Epithelial cell of proximal tubule (primary cell): ENCODE measurements around the gene GRK7. TPM values are rescaled to one million over a fixed set of nuclear protein-coding genes. Genes with fewer than 3 reads are reported as not detected.

Source experiments
- DNase-seq: peaks from one replicate; pipeline ENCODE4 v3.0.0-alpha.2; 2011; ENCODE audit warnings: low read depth
- H3K4me3 ChIP-seq: 2 replicates; pipeline ENCODE4 v1.5.1; 2011; ENCODE audit warnings: low read depth, mild to moderate bottlenecking, low read length
- CTCF ChIP-seq: conservative IDR thresholded peaks from 2 replicates; pipeline ENCODE4 v1.5.1; 2012; ENCODE audit warnings: low read depth, mild to moderate bottlenecking, low read length
- total RNA-seq: library from RNA; depleted of rRNA; stranded (reverse); fragments of >200 nt; gene quantifications from 2 replicates; pipeline ENCODE4 v1.2.3, GENCODE V29; 2015

The GRK7 gene
- total RNA-seq, 1 donor from 2014 or later: not detected

GRCh38 chr3:141793476-141794260 lies 30.5 kb downstream of the GRK7 start:
- no peak for DNase-seq
- no peak for TF ChIP-seq CTCF
- no peak overlapping the region for H3K4me3 ChIP-seq

GRCh38 chr3:141795276-141795675 lies 32.1 kb downstream of the GRK7 start:
- H3K4me3 ChIP-seq: no peak overlapping the region
- DNase-seq: no peak
- TF ChIP-seq CTCF: no peak

GRCh38 chr3:141795741-141796080 lies 32.5 kb downstream of the GRK7 start:
- DNase-seq: no peak
- H3K4me3 ChIP-seq: no peak overlapping the region
- TF ChIP-seq CTCF: no peak

- DNase-seq: no peak
- H3K4me3 ChIP-seq: no peak overlapping the region
- no peak for TF ChIP-seq CTCF
Measured at GRCh38 chr3:141796081-141796888, 33.1 kb downstream of the GRK7 start.

- peak overlapping the region; percentile 28 for H3K4me3 ChIP-seq
- TF ChIP-seq CTCF: no peak
- DNase-seq: no peak
Measured at GRCh38 chr3:141796889-141797781, 33.9 kb downstream of the GRK7 start.

GRCh38 chr3:141797819-141798447 lies 34.7 kb downstream of the GRK7 start:
- peak overlapping the region; percentile 28 for H3K4me3 ChIP-seq
- DNase-seq: no peak
- TF ChIP-seq CTCF: no peak
